NB4 (cell line): Measurements from ENCODE around the gene FIG4.

Source experiments
- CTCF ChIP-seq: IDR thresholded peaks from one replicate; pipeline ENCODE4 v1.5.1; 2012; ENCODE audit warnings: low read depth, low read length
- MYC ChIP-seq: IDR thresholded peaks from 2 replicates; pipeline ENCODE4 v1.6.1; 2011; ENCODE audit warnings: low read depth, low read length
- POLR2A ChIP-seq: IDR thresholded peaks from 2 replicates; pipeline ENCODE4 v1.6.1; 2011; ENCODE audit warnings: mild to moderate bottlenecking; ENCODE audit not compliant: insufficient read length; ENCODE audit errors: extremely low read depth

GRCh38 chr6:109874621-109875020 is 183.5 kb downstream of the FIG4 start:
- TF ChIP-seq CTCF (no peak), POLR2A (no peak), MYC (no peak)
